GM12891 (cell line): Measurements from ENCODE around the gene BTG4.

Experiments
- DNase-seq: peaks from one replicate; pipeline ENCODE4 v3.0.0; 2011; ENCODE audit warnings: low spot score; ENCODE audit not compliant: insufficient read length
- FAIRE-seq: peaks from 2 replicates; lab custom pipeline; 2011; peaks lifted over from hg19 to GRCh38; lab: Jason Lieb, UNC
- PAX5 ChIP-seq: IDR thresholded peaks from 2 replicates; pipeline ENCODE4 v1.6.1; 2011; ENCODE audit warnings: low read length, moderate library complexity, mild to moderate bottlenecking; ENCODE audit not compliant: insufficient read depth, severe bottlenecking
- POLR2A ChIP-seq: IDR thresholded peaks from 2 replicates; pipeline ENCODE4 v1.6.1; 2011; ENCODE audit warnings: low read depth, low read length, control low read depth
- POLR2AphosphoS5 ChIP-seq: IDR thresholded peaks from 2 replicates; pipeline ENCODE4 v1.6.1; 2011; ENCODE audit warnings: low read depth, low read length, control low read depth
- POU2F2 ChIP-seq: IDR thresholded peaks from 2 replicates; pipeline ENCODE4 v1.6.1; 2011; ENCODE audit warnings: low read depth, mild to moderate bottlenecking, control low read depth, low read length, moderate library complexity
- SPI1 ChIP-seq: IDR thresholded peaks from 2 replicates; pipeline ENCODE4 v1.6.1; 2011; ENCODE audit warnings: low read depth, low read length, control low read depth
- TAF1 ChIP-seq: IDR thresholded peaks from 2 replicates; pipeline ENCODE4 v1.6.1; 2011; ENCODE audit warnings: low read depth, low read length, control low read depth

BTG4 gene

DNA sequence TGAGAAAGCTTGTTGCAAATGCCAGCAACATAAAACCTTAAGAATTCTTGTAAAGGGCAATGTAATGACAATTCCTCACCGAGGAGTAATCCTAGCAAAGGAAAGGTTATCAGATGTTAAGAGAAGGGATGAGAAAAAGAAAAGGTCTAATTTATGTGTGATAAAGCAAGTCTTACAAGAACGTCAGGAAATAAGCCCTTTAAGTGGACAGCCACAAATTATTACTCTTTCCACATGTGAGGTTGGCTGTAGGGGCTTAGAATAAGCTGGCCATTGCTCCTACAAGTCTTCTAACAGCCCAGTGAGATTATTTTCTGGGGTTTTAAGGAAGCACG, 37.6 kb upstream of the BTG4 start:
- DNase-seq (no peak), FAIRE-seq (no peak)
- TF ChIP-seq SPI1 (no peak), POLR2AphosphoS5 (no peak), PAX5 (no peak), POU2F2 (no peak), POLR2A (no peak), TAF1 (no peak)

DNA sequence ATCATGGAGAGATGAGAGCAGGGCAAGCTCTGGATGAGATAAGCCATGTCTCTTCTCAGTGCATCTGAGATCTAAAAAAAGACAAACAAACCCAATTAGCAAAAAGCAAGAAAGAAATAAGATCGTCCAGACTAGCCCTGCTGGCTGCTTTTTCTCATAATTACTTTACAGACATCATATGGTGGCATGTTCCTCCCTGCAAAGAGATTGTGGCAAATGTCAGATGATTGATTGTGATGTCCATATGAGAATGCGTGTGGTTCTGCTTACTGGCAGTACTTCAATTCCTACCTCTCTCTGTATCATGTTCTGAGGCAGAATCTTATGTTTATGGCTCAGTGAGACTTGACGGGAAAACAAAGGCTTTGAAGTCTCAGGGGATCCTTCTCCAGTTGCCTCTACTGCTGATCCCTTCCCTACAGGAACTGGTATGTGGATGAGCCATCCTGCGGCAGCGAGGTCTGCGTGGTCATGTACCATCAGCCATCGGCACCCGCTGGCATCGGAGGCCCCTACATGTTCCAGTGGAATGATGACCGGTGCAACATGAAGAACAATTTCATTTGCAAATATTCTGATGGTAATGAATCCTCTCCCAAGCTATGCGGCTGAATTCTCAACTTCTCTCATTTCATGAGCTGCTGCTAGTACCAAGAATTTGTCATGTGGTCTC, 37.1 kb upstream of the BTG4 start:
- no peak for TF ChIP-seq POU2F2
- no peak for TF ChIP-seq PAX5
- no peak for TF ChIP-seq SPI1
- TF ChIP-seq POLR2A = no peak
- TF ChIP-seq POLR2AphosphoS5 = no peak
- TF ChIP-seq TAF1 = no peak
- DNase-seq (no peak), FAIRE-seq (no peak)

DNA sequence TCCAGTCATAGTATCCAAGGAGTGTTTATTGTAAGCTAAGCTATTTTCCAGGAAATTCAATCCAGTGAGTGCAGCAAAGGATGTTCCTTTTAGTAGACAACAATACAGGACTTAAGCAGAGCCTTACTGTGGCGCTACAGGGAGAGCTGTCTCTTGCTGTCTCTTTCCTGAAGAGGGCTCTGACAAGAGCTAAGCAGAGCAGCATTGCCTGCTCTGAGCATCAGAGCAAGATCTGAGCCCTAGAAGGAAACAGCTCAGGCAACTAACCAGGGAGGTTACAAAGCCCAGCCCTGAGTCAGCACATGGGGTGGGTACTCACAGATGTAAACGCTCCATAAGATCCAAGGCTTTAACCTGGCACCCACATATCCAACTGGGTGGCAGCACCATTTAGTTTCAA, 36.3 kb upstream of the BTG4 start:
- no peak for FAIRE-seq
- TF ChIP-seq PAX5 (no peak), TAF1 (no peak), POU2F2 (no peak), SPI1 (no peak), POLR2AphosphoS5 (no peak), POLR2A (no peak)
- DNase-seq = no peak

DNA sequence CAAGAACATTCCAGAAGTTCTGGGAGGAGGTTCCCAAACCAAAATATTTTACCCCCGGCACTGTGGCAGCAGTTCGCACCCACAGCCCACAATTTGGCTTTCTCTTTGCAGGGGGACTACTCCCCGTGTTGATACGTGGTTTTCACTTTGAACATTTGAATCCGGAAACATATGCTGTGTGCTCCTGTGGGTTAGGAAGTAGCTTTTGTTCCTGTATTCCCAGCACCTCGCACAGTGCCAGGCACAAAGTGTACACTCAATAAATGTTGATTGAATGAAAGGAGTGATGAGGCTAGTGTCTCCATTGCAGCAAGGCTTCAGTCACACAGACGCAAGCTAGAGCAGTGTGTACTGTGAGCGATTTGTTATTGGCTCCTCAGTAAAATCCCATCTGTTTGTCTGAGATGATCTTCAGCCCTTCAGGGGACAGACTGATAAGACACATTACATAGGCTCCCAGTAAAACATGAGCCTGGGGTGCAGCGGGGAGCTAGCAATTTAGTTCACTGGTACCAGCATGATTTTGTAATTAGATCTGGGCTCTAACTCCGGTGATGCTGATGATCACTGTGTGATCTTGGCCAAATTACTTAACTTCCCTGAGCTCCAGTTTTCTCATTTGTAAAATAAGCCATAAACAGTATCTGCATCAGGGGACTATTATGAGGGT, 30.6 kb upstream of the BTG4 start:
- FAIRE-seq (no peak), DNase-seq (no peak)
- TF ChIP-seq POLR2AphosphoS5 = no peak
- no peak for TF ChIP-seq POU2F2
- no peak for TF ChIP-seq SPI1
- no peak for TF ChIP-seq POLR2A
- no peak for TF ChIP-seq PAX5
- no peak for TF ChIP-seq TAF1

DNA sequence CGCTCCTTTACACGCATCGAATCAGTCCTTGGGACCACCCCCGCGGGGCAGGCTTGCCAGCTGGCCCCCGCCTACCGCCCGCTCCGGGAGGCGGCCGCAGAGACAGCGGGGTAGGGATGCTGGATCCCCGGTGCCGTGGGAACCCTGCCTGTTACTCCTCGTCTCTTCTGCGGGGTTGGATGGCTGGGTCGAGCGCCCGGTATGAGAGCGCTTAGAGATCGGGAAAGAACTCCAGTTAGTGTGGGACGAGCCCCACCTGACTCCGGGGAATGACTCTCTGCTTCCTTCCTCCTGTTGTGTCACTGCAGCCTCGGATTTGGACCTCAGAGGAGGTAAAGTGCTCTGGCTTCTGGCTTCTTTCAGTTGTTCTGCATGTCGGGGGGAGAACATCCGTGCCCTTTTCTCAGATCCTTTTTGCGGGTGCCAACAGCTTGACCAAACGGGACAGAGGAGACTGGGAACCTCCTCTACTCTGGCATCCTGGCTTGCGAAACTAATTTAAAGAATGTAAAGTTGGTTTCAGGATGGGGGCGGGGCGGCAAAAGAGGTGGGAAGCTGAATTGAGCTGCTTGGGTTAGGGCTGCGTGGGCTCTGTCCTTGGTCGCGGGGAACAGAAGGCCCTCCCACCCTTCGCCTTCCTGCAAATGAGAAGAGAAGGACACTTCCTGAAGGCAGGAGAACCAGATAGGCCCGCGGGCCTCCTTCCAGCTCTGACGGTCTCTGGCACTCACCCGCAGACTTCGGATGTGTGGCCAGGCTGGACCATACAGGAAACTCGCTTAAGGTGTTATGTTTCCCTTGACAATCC, 29.3 kb upstream of the BTG4 start:
- TF ChIP-seq SPI1 (no peak), POLR2A (no peak), POLR2AphosphoS5 (no peak), PAX5 (no peak), TAF1 (no peak), POU2F2 (no peak)
- no peak for DNase-seq
- no peak for FAIRE-seq

DNA sequence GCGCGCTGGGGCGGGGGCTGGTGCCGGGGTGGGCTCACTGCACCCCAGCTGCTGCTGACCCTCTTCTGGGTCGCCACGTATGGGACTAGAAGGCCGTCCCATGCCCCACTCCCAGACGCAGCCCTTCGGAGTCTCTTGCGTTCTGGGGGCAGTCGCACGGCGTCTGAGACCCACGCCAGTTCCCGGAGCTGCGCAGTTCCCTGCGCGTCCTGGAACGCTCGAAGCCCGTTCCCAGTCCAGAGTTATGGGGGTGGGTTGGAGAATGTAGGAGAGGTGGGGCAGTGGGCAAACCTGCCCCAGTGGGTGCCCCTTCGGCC, 28.7 kb upstream of the BTG4 start:
- TF ChIP-seq POLR2AphosphoS5 = no peak
- no peak for TF ChIP-seq POU2F2
- no peak for TF ChIP-seq POLR2A
- TF ChIP-seq PAX5 = no peak
- no peak for TF ChIP-seq SPI1
- FAIRE-seq (no peak), DNase-seq (no peak)

DNA sequence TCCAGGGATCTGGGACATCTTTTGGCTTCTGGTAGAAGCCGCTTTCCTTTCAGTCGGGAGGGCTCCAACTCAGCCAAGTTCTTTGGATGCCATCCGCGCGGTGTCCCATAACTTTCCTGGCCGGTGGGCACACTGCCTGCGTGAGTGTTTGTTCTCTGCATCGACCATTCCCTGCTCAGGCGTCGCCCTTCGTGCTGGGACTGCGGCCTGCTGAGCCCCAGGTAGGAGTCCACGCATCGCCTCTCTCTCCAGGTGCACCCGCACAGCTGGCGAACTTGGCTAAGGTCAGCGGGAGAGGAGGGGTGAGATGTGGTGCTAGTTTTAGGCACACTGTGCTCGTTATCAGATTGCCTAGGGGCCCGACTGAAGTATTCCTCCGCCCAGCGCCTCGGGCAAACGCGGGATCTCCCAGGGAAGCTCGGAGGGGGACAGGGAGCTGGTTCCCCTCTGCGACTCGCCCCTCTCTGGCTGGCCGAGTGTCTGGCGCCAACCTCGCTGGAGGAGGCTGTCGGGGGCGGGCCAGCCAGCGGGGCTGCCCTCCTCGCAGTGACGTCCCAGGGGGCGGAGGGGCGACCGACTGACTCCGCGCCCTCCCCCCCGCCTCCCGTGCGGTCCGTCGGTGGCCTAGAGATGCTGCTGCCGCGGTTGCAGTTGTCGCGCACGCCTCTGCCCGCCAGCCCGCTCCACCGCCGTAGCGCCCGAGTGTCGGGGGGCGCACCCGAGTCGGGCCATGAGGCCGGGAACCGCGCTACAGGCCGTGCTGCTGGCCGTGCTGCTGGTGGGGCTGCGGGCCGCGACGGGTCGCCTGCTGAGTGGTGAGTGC, 28.1 kb upstream of the BTG4 start, which contains the start of gene LAYN:
Gene LAYN, plus strand, starts transcription at position 607 of the 823 bp plus-strand sequence. Its CDS starts 124 bp downstream, at position 731.
- FAIRE-seq = no peak
- DNase-seq = peak; percentile 50
- TF ChIP-seq SPI1 (no peak), PAX5 (no peak), POLR2A (no peak), POU2F2 (no peak), TAF1 (no peak), POLR2AphosphoS5 (no peak)

DNA sequence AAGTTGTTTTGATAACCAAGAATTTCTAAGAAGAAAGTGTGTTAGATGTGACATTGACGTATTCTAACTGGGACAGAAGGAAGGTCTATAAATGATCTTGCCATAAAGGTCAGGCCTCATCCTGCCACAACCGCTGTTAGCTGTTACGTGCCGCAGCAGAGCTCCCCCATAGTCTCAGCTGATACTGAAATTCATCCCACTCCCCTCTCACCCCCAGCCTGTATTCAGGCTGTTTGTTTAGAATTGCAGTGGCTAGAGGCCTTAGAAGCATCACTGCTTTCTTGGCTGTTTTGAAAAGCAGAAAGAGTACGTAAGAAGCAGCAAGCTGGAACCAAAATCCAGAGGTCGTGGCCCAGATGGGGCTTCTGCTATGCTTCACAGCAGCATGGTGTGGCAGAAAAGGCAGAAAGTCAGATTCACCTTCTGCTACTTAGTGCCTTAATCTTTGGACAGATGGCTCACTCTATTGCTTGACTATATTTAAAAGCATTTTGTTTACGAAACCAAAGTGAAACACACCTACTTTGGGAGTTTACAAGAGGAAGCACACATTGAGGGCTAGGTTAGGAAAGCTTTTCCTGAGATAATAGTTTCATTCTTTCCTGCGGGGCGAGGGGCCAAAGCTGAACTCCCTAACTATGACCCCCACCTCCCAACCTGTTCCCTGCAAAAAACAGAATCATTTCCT, 27.4 kb upstream of the BTG4 start:
- DNase-seq = no peak
- TF ChIP-seq TAF1 = no peak
- no peak for TF ChIP-seq POLR2AphosphoS5
- TF ChIP-seq PAX5 = no peak
- TF ChIP-seq SPI1 = no peak
- no peak for TF ChIP-seq POLR2A
- no peak for TF ChIP-seq POU2F2
- FAIRE-seq = peak; percentile 50
